Hepatocyte (in vitro differentiated cells): ENCODE results near the gene TEX35. TPM values are rescaled to one million over a fixed set of nuclear protein-coding genes. Genes with fewer than 3 reads are reported as not detected.

Source experiments
- DNase-seq: peaks from one replicate; pipeline ENCODE4 v3.0.0-alpha.2; 2016; ENCODE audit warnings: low spot score
- H2AFZ ChIP-seq: fragments of 200-600 bp; sonication (generic); 2 replicates; pipeline ENCODE4 v1.6.0; 2016; ENCODE audit warnings: antibody characterized with exemption, mild to moderate bottlenecking
- H3K27ac ChIP-seq: fragments of 200-600 bp; sonication (generic); 2 replicates; pipeline ENCODE4 v1.5.1; 2016; ENCODE audit warnings: mild to moderate bottlenecking
- H3K27me3 ChIP-seq: fragments of 200-600 bp; sonication (generic); 2 replicates; pipeline ENCODE4 v1.6.1; 2016
- H3K36me3 ChIP-seq: fragments of 200-600 bp; sonication (generic); replicated peaks from 2 replicates; pipeline ENCODE4 v1.5.1; 2016; ENCODE audit warnings: low read depth; ENCODE audit not compliant: insufficient read depth
- H3K4me1 ChIP-seq: fragments of 200-600 bp; sonication (generic); 2 replicates; pipeline ENCODE4 v1.5.1; 2016; ENCODE audit warnings: mild to moderate bottlenecking, moderate library complexity; ENCODE audit not compliant: insufficient read depth
- H3K4me2 ChIP-seq: fragments of 200-600 bp; sonication (generic); 2 replicates; pipeline ENCODE4 v1.6.0; 2016
- H3K4me3 ChIP-seq: fragments of 200-600 bp; sonication (generic); 2 replicates; pipeline ENCODE4 v1.5.1; 2016; ENCODE audit warnings: mild to moderate bottlenecking
- H3K79me2 ChIP-seq: fragments of 200-600 bp; sonication (generic); 2 replicates; pipeline ENCODE4 v1.6.0; 2017; ENCODE audit warnings: mild to moderate bottlenecking
- H3K9me2 ChIP-seq: fragments of 200-600 bp; sonication (generic); replicated peaks from 2 replicates; pipeline ENCODE4 v1.6.0; 2017; ENCODE audit warnings: mild to moderate bottlenecking; ENCODE audit not compliant: insufficient read depth
- H3K9me3 ChIP-seq: fragments of 200-600 bp; sonication (generic); 2 replicates; pipeline ENCODE4 v1.5.1; 2016; ENCODE audit warnings: low read depth, mild to moderate bottlenecking
- H4K20me1 ChIP-seq: fragments of 200-600 bp; sonication (generic); 2 replicates; pipeline ENCODE4 v1.6.0; 2016; ENCODE audit warnings: mild to moderate bottlenecking; ENCODE audit not compliant: insufficient read depth, poor library complexity, severe bottlenecking
- EZH2 ChIP-seq: fragments of 200-600 bp; sonication (generic); IDR thresholded peaks from 2 replicates; pipeline ENCODE4 v1.6.1; 2016; ENCODE audit warnings: antibody characterized with exemption, mild to moderate bottlenecking, borderline replicate concordance
- EZH2phosphoT487 ChIP-seq: fragments of 200-600 bp; sonication (generic); IDR thresholded peaks from one replicate; pipeline ENCODE4 v1.6.1; 2018; ENCODE audit warnings: antibody characterized with exemption, mild to moderate bottlenecking, low read depth, moderate library complexity; ENCODE audit not compliant: unreplicated experiment, severe bottlenecking
- WGBS: methylation state at CpG from one replicate; pipeline ENCODE4 v1.1.6; 2016; ENCODE audit warnings: low lambda C conversion rate; ENCODE audit errors: missing lambda C conversion rate; 5-methylcytosine and 5-hydroxymethylcytosine counted together
- polyA plus RNA-seq: library from polyadenylated mRNA; unstranded; fragments of >200 nt; fragmentation: Nextera tagmentation; extraction: Ambion mirVana; gene quantifications from 2 replicates; pipeline ENCODE4 v1.2.1, GENCODE V29; 2016
- total RNA-seq: library from RNA; depleted of rRNA; stranded (reverse); fragments of >200 nt; gene quantifications from 2 replicates; pipeline ENCODE4 v1.2.3, GENCODE V29; 2014
- TF ChIP-seq, protein P1 (sequence below): fragments of 200-600 bp; sonication (generic); IDR thresholded peaks from 2 replicates; pipeline ENCODE4 v1.5.1; 2016; ENCODE audit warnings: antibody characterized with exemption, mild to moderate bottlenecking; ENCODE audit not compliant: poor library complexity

TEX35 gene
- total and polyA plus RNA-seq, 2 experiments from 2014 or later, result not detected

DNA sequence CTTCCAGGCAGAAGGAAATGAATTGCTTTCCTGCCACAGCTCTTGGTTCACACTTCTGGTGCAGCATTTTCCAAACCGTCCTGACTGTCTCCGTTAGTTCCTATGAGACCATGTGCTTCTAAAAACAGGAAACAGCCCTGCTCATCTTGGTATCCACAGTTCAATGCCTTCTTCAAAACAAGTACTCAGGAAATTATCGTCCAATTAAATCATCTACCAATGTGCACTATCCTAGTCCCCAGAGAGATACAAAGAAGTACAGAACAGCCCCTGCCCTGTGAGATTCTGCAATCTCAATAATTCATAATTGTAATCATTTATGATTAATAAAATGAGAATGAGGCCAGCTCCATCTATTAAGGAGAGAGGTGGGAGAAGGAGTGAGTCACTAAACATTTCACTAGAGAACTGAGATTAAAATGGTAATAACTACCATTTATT, 27.3 kb upstream of the TEX35 start:
- no peaks in the 10 kb centered on the region for H3K27me3 ChIP-seq
- H4K20me1 ChIP-seq, result no peaks in the 10 kb centered on the region
- H3K4me1 ChIP-seq, result no peaks in the 10 kb centered on the region
- no peaks in the 10 kb centered on the region for H3K79me2 ChIP-seq
- DNase-seq, result no peak
- no peak overlapping the region for H3K4me3 ChIP-seq
- 76% methylated on average over 3 of the region's 3 CpGs for WGBS
- H3K27ac ChIP-seq, result no peak overlapping the region
- H3K9me3 ChIP-seq, result no peaks in the 10 kb centered on the region
- no peaks in the 10 kb centered on the region for H3K9me2 ChIP-seq
- no peak overlapping the region for H2AFZ ChIP-seq
- H3K36me3 ChIP-seq, result no peaks in the 10 kb centered on the region
- no peak for TF ChIP-seq EZH2
- TF ChIP-seq, protein P1, sequence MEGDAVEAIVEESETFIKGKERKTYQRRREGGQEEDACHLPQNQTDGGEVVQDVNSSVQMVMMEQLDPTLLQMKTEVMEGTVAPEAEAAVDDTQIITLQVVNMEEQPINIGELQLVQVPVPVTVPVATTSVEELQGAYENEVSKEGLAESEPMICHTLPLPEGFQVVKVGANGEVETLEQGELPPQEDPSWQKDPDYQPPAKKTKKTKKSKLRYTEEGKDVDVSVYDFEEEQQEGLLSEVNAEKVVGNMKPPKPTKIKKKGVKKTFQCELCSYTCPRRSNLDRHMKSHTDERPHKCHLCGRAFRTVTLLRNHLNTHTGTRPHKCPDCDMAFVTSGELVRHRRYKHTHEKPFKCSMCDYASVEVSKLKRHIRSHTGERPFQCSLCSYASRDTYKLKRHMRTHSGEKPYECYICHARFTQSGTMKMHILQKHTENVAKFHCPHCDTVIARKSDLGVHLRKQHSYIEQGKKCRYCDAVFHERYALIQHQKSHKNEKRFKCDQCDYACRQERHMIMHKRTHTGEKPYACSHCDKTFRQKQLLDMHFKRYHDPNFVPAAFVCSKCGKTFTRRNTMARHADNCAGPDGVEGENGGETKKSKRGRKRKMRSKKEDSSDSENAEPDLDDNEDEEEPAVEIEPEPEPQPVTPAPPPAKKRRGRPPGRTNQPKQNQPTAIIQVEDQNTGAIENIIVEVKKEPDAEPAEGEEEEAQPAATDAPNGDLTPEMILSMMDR, result no peak
- no peak for TF ChIP-seq EZH2phosphoT487
- no peak overlapping the region for H3K4me2 ChIP-seq

DNA sequence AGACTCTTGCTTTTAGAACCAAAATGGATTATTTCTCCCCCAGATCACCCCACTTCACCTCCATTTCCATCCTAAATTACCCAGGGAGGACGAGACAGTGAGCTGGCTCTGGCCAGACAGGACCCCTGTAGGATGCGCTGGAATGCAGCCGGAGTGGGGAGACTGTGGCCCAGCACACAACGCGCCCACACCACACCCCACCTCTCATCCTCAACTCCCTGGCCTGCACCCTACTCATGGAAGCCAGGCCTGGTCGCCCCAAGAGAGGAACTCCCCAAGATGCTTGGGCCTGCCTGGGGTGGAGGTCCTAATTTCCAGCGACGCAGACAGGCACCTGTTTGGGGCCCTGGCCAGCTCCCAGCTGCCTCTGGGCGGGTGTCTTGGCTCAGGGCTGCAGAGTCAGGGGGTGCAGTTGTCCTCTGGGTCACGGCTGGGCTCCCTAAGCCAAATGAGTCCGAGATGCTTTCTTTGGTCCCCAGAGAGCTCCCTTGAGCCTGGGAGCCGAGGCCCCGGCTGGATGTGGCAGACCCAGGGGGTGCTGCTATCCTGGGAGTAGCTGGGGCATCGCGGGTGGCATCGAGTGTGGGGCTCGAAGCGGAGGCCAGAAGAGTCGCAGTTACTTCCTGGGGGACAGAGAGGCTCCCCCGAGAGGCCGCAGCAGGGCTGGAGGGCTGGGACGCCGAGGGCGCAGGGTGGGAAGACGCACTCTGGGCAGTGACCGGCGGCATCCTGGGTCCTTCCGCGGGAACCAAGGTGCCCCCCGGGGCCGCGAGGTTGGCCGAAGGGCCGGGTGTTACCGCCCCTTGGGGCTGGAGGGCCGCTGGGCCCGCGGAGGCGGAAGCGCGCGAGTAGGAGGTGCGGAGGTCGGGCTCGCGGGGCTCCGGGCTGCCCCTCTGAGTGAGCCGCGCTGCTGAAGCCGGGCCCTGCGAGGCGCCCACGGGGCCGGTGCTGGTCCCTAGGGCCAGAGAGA, 26.5 kb upstream of the TEX35 start:
- no peaks in the 10 kb centered on the region for H3K36me3 ChIP-seq
- 97% methylated on average over 50 of the region's 54 CpGs for WGBS
- no peaks in the 10 kb centered on the region for H3K9me2 ChIP-seq
- no peaks in the 10 kb centered on the region for H3K27me3 ChIP-seq
- no peak for DNase-seq
- H3K4me1 ChIP-seq, result no peaks in the 10 kb centered on the region
- no peak overlapping the region for H3K4me2 ChIP-seq
- H3K9me3 ChIP-seq, result no peaks in the 10 kb centered on the region
- no peak overlapping the region for H2AFZ ChIP-seq
- TF ChIP-seq, protein P1, result no peak
- TF ChIP-seq EZH2phosphoT487 (no peak), EZH2 (no peak)
- H4K20me1 ChIP-seq, result no peaks in the 10 kb centered on the region
- no peaks in the 10 kb centered on the region for H3K79me2 ChIP-seq
- H3K27ac ChIP-seq, result no peak overlapping the region
- no peak overlapping the region for H3K4me3 ChIP-seq

DNA sequence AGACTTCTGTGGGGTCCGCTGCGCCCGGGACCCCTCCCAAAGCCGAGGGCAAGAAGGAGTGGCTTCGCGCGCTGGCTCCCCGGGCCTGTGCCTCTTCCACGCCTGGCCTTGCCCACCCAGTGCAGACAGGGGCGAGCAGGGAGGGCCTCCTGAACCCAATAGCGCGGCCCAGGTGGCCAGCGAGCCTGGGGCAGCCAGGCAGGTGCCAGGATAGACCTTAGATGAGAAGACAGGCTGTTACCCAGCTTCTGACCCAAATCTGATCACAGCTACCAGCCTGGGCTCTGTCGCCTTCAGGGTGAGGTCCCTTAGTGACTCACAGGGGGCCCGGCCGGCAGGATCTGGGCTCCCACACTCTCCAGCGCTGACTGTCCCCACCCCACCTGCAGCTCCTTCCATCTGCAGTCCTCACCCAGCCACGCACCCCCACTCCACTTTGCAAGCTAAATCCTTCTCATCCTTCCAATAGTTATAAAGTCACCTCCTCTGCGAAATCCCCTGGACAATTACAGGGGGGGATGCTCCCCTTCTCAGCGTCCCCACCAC, 25.8 kb upstream of the TEX35 start:
- Histone ChIP-seq H2AFZ (no peak overlapping the region), H3K36me3 (no peaks in the 10 kb centered on the region), H3K4me2 (no peak overlapping the region), H4K20me1 (no peaks in the 10 kb centered on the region), H3K27ac (no peak overlapping the region), H3K4me1 (no peaks in the 10 kb centered on the region), H3K79me2 (no peaks in the 10 kb centered on the region), H3K4me3 (no peak overlapping the region), H3K9me3 (no peaks in the 10 kb centered on the region), H3K27me3 (no peaks in the 10 kb centered on the region), H3K9me2 (no peaks in the 10 kb centered on the region)
- DNase-seq, result no peak
- 95% methylated on average over 18 of the region's 20 CpGs for WGBS
- TF ChIP-seq, protein P1, result no peak
- no peak for TF ChIP-seq EZH2phosphoT487
- TF ChIP-seq EZH2, result no peak
